Amniotic stem cell (primary cell): ENCODE results near the gene RHOA.
A peak's percentile ranks its signal among the peaks of the same experiment; 100 is the strongest.

Experiments
- DNase-seq: peaks from one replicate; lab custom pipeline; 2025; lab: John Stamatoyannopoulos, UW

Gene RHOA

DNA sequence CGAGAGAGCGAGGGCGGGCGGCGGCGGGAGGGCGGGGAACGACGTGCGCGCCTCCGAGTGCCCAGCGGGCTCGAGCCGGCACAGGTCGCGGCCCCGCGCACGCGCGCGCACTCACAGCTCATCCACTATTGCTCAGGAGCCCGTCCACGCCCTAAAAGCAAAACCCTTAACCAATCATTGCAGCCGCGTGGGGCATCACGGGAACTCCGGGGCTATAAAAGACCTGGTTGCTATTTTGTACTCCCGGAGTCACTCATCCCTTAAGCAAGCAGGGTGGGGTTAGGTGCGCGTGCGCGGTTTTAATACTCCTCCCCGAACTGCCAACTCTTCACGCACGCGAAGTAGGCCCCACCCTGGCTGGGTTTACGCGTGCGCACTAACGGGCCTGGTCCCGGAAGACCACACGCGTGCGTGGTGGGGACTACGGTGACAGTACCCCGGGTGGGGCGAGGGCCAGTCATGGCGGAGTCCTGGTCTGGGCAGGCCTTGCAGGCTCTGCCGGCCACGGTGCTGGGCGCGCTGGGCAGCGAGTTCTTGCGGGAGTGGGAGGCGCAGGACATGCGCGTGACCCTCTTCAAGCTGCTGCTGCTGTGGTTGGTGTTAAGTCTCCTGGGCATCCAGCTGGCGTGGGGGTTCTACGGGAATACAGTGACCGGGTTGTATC is at the start of gene RHOA, which contains the start of gene TCTA:
Gene RHOA (minus strand): TSS at position 9 of the 664 bp plus-strand sequence. CDS start 36,387 bp downstream, outside the sequence.
Gene TCTA (plus strand): TSS at position 456 of the 664 bp plus-strand sequence. CDS start 4 bp downstream, at position 460.
- DNase-seq = peak; percentile 100

DNA sequence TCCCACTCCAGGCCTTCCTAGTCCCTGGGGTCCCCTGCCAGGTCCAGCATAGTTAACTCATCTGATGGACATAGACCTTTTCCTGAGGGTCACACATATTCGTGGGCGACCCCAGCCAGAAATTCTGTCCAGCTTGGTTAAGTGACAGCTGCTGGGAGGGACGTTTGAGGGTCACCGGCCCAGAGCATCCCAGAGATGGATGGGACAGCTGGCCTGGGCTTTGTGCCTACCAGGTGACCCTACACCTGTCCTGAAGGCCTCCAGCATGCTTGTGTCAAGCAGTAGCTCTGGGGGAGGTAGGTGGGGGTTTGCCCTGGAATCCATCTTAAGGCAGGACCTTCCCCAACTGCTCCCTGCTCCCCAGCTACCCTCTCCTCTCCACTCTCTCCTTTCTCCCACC is 49.2 kb upstream of the RHOA start:
- DNase-seq = no peak

DNA sequence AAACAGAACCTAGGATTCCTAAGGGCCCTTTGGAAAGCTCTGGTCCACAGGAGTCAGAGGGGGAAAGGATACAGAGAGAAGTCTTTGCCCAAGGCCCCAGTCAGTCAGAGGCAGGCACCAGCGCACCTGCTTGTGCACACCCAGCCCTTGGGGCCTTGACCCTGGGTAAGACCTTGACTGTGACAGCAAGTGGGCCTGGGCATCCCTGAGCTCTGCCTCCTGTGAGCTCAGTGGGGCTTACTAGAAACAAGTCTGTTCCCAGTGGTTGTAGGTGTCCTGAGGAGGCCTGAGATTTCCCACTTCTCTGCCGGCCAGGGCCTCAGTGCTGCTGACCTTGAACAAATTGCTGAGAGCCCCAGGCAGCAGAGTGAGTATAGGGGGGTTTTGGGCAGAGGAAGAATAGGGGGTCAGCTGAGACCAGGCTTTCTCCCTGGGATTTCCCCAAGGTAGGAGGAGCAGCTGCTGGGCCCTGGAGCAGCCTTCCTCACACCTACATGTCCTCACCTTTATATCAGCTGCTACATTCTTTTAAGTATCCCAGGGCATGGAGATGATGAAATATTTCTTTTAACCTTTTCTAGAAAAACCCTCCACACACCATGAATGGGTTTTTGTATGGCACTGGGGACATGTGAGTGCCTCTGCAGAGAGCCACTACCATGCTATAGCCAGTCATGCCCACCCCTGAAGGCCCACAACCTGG is 48.6 kb upstream of the RHOA start:
- no peak for DNase-seq

GRCh38 chr3:49456466-49456865 is 44.7 kb upstream of the RHOA start:
- no peak for DNase-seq

DNA sequence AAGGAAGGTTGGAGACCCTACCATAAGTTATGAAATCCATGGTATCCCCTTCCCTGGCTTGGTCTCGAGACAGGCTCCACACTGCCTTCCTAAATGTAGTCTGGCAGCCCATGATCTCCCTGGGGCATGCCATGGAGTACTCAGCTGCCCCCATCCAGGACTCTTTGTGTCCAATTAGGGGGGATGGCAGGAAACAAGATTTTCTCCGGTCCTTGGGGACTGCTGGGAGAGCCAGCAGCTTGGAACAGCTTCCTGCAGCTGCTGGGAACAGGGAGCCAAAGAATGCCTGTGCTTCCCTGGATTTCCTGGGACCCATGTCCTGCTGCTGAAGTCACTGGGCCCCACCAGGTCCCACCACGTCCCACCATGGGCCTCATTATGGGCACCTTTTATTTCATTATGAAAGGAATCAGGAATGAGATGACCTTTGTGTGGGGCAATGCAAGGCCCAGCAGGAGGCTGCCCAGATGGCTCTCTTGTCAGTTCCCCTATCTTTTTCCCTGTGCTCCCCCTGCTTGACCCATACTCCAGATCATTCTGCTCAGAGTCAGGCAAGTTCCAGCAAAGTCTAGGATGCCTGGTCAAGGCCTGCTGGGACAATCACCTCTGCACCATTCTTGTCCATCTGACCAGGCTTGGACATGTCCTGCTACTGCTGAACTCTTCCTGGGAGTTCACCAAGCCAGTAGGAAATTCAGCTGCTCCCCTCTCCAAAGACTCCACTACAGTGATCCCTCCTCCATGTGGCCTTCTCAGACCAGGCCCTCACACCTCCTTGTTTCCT is 43.3 kb upstream of the RHOA start:
- DNase-seq = no peak

- no peak for DNase-seq
Measured at GRCh38 chr3:49454458-49454857, 42.7 kb upstream of the RHOA start.

DNA sequence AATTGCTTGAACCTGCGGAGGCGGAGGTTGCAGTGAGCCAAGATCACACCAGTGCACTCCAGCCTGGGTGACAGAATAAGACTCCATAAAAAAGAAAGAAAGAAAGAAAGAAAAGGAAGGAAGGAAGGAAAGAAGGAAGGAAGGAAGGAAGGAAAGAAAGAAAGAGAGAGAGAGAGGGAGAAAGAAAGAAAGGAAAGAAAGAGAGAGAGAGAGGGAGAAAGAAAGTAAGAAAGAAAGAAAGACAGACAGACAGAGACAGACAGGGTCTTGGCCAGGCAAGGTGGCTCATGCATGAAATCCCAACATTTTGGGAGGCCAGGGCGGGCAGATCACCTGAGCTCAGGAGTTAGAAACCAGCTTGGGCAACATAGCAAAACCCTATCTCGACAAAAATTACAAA is 41.8 kb upstream of the RHOA start:
- no peak for DNase-seq

DNA sequence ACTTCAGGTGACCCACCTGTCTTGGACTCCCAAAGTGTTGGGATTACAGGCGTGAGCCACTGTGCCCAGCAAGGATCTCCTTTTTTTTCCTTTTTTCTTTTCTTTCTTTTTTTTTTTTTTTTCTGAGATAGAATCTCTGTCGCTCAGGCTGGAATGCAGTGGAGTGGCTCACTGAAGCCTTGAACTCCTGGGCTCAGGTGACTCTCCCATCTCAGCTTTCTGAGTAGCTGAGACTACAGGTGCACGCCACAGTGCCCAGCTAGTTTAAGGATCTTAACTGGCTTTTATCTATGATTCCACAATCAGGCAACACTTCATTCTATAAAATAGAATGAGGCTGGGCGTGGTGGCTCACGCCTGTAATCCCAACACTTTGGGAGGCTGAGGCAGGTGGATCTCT is 33.6 kb upstream of the RHOA start:
- no peak for DNase-seq

- no peak for DNase-seq
Measured at GRCh38 chr3:49434731-49435130, 23.0 kb upstream of the RHOA start.

DNA sequence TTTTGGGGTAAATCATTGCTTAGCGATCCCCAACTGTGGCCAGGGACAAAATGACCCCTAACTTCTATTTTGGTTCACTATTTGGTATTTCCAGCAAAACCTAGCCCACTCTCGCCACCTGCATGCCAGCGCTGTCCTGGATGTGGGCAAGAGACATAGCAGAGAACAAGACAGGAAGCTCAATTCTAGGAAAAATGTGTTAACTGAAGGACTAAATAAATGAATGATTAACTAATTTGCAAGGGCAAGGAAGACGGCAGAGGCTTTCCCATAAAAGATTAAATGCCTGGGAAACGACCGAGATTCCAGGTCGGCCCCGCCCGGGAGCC is 16.9 kb upstream of the RHOA start:
- DNase-seq = no peak

GRCh38 chr3:49427586-49427985 is 15.8 kb upstream of the RHOA start:
- DNase-seq = no peak

DNA sequence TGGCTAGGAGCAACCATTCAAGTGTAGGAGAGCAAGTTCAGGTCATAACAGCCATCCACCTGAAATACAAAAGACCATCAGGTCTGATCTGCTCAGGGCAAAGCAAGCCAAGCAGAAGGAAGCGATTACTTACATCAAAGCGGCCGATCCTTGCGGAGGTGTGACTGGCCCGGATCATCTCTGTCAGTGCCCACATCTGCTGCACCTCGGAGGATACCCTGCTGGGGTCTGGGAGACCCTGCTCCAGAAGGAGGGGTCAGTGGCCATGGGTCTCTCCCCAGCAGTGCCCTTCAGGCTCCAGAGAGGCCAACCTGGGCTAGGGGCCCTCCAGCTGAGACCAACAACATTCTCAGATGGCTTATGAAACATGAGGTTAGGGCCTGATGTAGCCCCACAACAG is 13.0 kb upstream of the RHOA start:
- DNase-seq = no peak

DNA sequence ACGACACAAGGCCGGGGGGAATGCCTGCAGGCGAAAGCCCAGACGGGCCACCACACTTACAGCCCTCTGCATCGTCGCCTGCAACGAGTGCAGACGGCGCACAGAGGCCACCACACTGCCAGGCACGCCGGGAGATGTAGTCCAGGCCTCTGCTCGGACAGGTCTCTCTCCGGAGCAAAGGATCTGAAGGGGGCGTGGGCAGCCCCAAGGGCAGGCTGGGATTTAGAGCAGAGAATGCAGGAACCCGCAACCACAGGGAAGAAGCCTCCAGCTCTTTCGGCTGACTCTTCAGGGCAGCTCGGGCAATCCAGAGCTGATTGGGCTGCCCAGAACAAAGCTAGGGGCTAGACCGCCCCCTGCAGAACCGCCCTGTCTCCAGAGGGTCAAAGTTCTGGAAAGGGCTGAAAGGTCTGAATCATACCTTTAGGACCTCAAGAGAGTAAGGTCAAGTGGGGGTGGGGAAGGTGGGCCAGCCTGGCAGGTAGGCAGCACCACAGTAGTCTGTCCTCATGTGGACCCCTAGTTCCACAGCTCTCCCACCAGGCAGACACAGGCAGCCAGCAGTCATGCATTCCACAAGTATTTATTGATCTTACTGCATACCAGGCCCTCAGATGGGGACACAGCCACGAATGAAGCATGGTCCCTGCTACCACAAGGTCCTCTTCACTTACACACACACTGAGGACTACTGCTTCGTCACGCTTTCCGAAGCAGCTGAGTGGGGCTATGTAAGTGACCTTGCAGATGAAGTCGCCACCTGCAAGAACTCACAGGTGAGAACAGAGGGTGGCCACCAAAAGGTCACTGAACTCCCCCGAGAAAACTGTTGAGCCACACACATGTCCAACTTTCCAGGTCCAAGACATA is 10.8 kb upstream of the RHOA start, which contains the start of gene AMT:
Gene AMT (minus strand): TSS at position 95 of the 870 bp plus-strand sequence. CDS start 23 bp downstream, at position 72.
- DNase-seq = no peak

GRCh38 chr3:49421890-49422378 is 10.2 kb upstream of the RHOA start:
- no peak for DNase-seq

DNA sequence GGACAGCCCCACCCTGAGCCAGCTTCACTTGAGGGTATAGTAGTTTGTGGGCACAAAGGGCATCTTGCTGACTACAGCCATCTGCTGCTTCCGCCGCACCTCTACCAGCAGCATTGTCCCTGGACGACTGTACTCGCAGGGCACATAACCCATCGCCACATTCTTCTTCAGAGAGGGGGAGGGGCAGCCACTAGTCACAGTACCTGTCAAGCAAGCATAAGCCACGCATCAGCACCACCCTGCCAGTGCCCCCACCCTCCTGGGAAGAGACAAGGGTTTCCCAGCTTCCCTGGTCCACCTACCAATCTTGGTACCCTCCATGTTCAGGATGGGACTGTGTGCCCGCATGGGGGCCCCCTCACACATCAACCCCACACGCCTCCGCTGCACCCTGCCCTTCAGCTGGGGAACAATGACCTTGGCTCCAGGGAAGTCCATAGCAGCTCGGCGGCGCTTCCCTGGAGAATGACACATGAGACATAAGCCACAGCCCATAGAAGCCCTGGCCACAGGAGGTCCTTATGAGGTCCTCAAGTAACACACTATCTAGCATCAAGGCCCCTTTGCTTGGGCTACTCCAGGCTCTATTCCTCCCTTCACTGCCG is 5.8 kb upstream of the RHOA start:
- no peak for DNase-seq

GRCh38 chr3:49416867-49417266 is 5.1 kb upstream of the RHOA start:
- DNase-seq = no peak

DNA sequence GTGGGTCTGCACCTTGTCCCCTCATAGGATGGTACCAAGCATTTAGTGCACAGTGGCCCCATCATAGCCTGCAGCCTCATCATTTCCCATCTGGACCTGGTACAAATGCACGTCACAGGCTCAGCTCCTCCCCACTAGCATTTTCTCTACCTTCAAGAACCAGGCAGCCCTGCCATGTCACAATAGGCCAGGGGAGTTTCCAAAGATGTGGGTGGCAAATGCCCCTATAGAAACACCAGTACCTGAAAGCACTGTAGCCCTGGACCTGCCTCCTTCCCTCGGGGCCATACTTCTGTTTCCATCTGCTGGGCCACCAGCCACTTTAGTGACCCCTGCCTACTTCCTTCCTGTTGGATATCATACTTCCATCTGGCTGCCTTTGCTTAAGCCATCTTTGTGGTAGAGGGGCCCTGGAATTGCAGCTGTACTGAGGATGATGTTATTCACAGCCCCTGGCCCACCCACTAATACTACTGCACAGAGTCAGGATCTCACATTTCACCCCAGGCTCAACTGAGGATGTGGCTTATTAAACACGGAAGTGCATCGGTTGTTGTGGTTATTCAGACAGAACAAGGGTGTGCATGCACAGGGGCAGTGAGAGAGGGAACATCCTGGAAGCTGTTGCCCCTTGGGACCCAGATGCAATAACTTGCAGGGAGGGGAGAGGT is 4.3 kb upstream of the RHOA start:
- no peak for DNase-seq

GRCh38 chr3:49414753-49415152 is 3.0 kb upstream of the RHOA start:
- no peak for DNase-seq

GRCh38 chr3:49413338-49413734 is 1.6 kb upstream of the RHOA start:
- no peak for DNase-seq

GRCh38 chr3:49412632-49413337 is 1.0 kb upstream of the RHOA start:
- DNase-seq = no peak
